IgD-negative memory B cell (primary cell): Measurements from ENCODE around the gene DOK7. TPM values are rescaled to one million over a fixed set of nuclear protein-coding genes. Genes with fewer than 3 reads are reported as not detected.

Experiments used
- H3K27ac Mint-ChIP-seq, 3 donors: one replicate each; pipeline ENCODE4 v1.8.0; 2020 to 2022; ENCODE audit warnings: mild to moderate bottlenecking in 3 of 3, mixed read lengths in 3 of 3, moderate library complexity in 1 of 3
- H3K27me3 Mint-ChIP-seq: one replicate; pipeline ENCODE4 v1.8.0; 2021; ENCODE audit warnings: mixed read lengths
- H3K36me3 Mint-ChIP-seq: one replicate; pipeline ENCODE4 v1.8.0; 2020; ENCODE audit warnings: mild to moderate bottlenecking, mixed read lengths
- H3K4me1 Mint-ChIP-seq, 3 donors: one replicate each; pipeline ENCODE4 v1.8.0; 2020 to 2022; ENCODE audit warnings: mixed read lengths in 3 of 3, mild to moderate bottlenecking in 1 of 3
- H3K4me3 Mint-ChIP-seq, 4 donors: one replicate each; pipeline ENCODE4 v1.8.0; 2020 to 2022; ENCODE audit warnings: mild to moderate bottlenecking in 4 of 4, mixed read lengths in 4 of 4, moderate library complexity in 3 of 4
- H3K9me3 Mint-ChIP-seq, 3 donors: one replicate each; pipeline ENCODE4 v1.8.0; 2020 to 2021; ENCODE audit warnings: mixed read lengths in 3 of 3, mild to moderate bottlenecking in 1 of 3
- polyA plus RNA-seq: library from polyadenylated mRNA; unstranded; fragments of 300-500 nt; fragmentation: Illumina TruSeq; gene quantifications from one replicate; pipeline ENCODE4 v1.2.3, GENCODE V29; 2021

Gene DOK7
- polyA plus RNA-seq, 1 donor from 2014 or later: 25.2 TPM

- Mint-ChIP-seq H3K36me3 (peaks cover 3% of the 10 kb centered on the region), H3K27me3 (peaks cover 21% of the 10 kb centered on the region), H3K9me3 (peaks cover 0 to 4% (median 2%) of the 10 kb centered on the region in 3 donors), H3K4me3 (peak overlapping the region in 1 of 4 donors; percentile 39), H3K4me1 (no peaks in the 10 kb centered on the region), H3K27ac (no peak overlapping the region)
Observed at GRCh38 chr4:3460926-3461325, 2.2 kb upstream of the DOK7 start.

- Mint-ChIP-seq H3K4me1 (no peaks in the 10 kb centered on the region), H3K36me3 (peaks cover 1% of the 10 kb centered on the region), H3K27ac (no peak overlapping the region), H3K4me3 (peak overlapping the region in 2 of 4 donors; percentile 44 to 45), H3K9me3 (peaks cover 0 to 4% (median 2%) of the 10 kb centered on the region in 3 donors), H3K27me3 (peaks cover 21% of the 10 kb centered on the region)
Observed at GRCh38 chr4:3461515-3462291, 1.4 kb upstream of the DOK7 start.

GRCh38 chr4:3462321-3462789 lies 751 bp upstream of the DOK7 start:
- no peak overlapping the region for H3K27ac Mint-ChIP-seq
- peaks cover 21% of the 10 kb centered on the region for H3K27me3 Mint-ChIP-seq
- peak overlapping the region in 3 of 4 donors; percentile 61 to 86 (median 63) for H3K4me3 Mint-ChIP-seq
- H3K4me1 Mint-ChIP-seq: no peaks in the 10 kb centered on the region
- H3K9me3 Mint-ChIP-seq: peaks cover 0 to 4% (median 2%) of the 10 kb centered on the region in 3 donors
- H3K36me3 Mint-ChIP-seq: no peaks in the 10 kb centered on the region

DNA sequence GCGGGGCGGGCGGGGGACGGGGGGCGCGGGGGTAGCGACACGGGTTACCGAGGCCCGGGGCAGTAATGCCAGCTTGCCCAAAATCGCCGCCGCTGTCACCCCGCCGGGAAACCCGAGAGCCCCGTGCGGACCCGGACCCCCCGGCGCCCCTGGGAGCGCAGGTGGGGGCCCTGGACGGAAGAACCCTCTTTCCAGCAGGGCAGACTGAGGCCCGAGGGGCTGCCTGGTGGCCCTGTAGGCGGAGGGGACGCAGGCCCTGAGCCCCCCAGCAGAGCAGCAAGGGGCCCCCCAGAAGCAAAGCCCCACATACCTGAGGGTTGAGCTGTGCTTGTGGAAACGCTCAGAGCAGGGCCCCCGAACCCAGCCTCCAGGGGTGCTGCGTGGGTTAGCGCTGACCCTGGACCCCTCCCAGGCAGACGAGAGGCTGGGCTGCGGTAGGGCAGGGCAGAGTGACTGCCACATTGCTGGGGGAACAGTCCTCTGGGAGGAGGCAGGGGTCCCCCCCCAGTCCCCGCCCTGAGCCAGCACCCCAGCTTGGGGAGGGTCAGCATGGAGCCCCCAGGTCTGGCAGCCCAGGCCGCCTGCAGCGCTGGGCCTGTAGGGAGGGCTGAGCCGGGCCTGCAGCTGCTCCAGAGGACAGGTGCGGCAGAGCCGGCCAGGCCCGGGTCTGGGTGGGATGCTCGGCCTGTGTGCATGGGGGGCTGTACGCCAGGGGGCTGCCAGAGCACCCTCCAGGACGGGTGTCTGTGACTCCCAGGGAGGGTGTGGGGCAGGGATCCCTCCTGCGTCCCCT lies 646 bp downstream of the DOK7 start:
- H3K27ac Mint-ChIP-seq: no peak overlapping the region
- peaks cover 0 to 4% (median 2%) of the 10 kb centered on the region in 3 donors for H3K9me3 Mint-ChIP-seq
- no peaks in the 10 kb centered on the region for H3K36me3 Mint-ChIP-seq
- H3K27me3 Mint-ChIP-seq: peaks cover 21% of the 10 kb centered on the region
- H3K4me1 Mint-ChIP-seq: no peaks in the 10 kb centered on the region
- no peak overlapping the region for H3K4me3 Mint-ChIP-seq

GRCh38 chr4:3464349-3464905 lies 1.3 kb downstream of the DOK7 start:
- H3K27me3 Mint-ChIP-seq: peaks cover 21% of the 10 kb centered on the region
- no peaks in the 10 kb centered on the region for H3K4me1 Mint-ChIP-seq
- H3K9me3 Mint-ChIP-seq: peaks cover 0 to 4% (median 2%) of the 10 kb centered on the region in 3 donors
- no peaks in the 10 kb centered on the region for H3K36me3 Mint-ChIP-seq
- no peak overlapping the region for H3K27ac Mint-ChIP-seq
- peak overlapping the region in 2 of 4 donors; percentile 63 to 78 for H3K4me3 Mint-ChIP-seq

GRCh38 chr4:3464911-3465697 lies 2.0 kb downstream of the DOK7 start:
- H3K27ac Mint-ChIP-seq: peak overlapping the region in 1 of 3 donors; percentile 69
- H3K36me3 Mint-ChIP-seq: no peaks in the 10 kb centered on the region
- H3K27me3 Mint-ChIP-seq: peaks cover 21% of the 10 kb centered on the region
- H3K9me3 Mint-ChIP-seq: peaks cover 0 to 2% (median 1%) of the 10 kb centered on the region in 3 donors
- H3K4me1 Mint-ChIP-seq: no peaks in the 10 kb centered on the region
- no peak overlapping the region for H3K4me3 Mint-ChIP-seq

- Mint-ChIP-seq H3K4me1 (no peaks in the 10 kb centered on the region), H3K27ac (no peak overlapping the region), H3K27me3 (peaks cover 17% of the 10 kb centered on the region), H3K36me3 (no peaks in the 10 kb centered on the region), H3K9me3 (no peaks in the 10 kb centered on the region), H3K4me3 (no peak overlapping the region)
Observed at GRCh38 chr4:3465698-3466671, 2.9 kb downstream of the DOK7 start.

DNA sequence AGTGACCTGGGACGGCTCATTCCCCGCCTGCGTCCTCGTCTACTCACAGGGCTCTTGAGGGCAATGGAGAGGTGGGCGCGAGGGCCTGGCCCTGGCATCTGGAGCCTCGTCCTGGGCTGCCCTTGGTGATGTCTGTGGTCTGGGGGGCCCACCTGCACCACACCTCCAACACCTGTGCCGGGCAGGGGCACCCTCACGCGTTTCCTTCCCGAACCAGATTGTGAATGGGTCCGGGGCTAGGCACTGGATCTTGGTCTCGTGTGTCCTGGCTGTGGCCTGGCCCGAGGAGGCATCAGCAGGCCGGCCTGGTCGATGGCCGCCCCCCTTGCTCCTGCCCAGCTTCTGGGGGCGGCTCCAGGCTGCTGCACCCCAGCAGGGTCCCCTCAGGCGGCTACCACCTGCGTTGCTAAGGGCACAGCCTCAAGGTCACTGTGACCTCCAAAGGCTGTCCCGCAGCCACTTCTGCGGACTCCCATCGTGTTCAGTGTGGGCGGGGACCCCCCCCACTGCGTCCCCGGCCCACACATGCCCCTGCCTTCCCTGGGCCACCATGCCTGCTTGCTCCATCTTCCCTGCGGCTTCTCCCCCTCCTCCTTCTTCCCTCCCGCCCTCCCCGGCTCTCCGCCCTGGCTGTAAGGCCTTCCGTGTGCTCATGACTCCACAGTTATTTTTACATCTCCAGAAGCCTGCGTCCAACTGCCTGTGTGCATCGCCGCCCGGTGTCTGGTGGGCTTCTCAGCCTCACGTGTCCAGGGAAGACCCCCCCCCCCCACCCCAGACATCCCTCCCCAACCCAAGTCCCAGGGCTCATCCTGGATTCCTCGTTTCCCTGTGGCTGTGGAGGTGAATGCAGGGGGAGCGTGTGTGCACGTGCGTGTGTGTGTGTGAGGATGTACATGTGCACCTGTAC lies 3.8 kb downstream of the DOK7 start:
- no peaks in the 10 kb centered on the region for H3K9me3 Mint-ChIP-seq
- H3K27ac Mint-ChIP-seq: no peak overlapping the region

GRCh38 chr4:3467601-3468031 lies 4.5 kb downstream of the DOK7 start:
- no peak overlapping the region for H3K4me3 Mint-ChIP-seq
- H3K27me3 Mint-ChIP-seq: peaks cover 6% of the 10 kb centered on the region
- H3K9me3 Mint-ChIP-seq: no peaks in the 10 kb centered on the region
- H3K4me1 Mint-ChIP-seq: no peaks in the 10 kb centered on the region
- no peak overlapping the region for H3K27ac Mint-ChIP-seq
- no peaks in the 10 kb centered on the region for H3K36me3 Mint-ChIP-seq

More for the DNA sequence above, 3.8 kb downstream of the DOK7 start:
- Mint-ChIP-seq H3K4me1 (no peaks in the 10 kb centered on the region), H3K4me3 (peak overlapping the region in 1 of 4 donors; percentile 27), H3K36me3 (no peaks in the 10 kb centered on the region), H3K27me3 (peaks cover 13% of the 10 kb centered on the region)

- Mint-ChIP-seq H3K4me1 (no peaks in the 10 kb centered on the region), H3K4me3 (no peak overlapping the region), H3K27me3 (peaks cover 4% of the 10 kb centered on the region), H3K27ac (no peak overlapping the region), H3K36me3 (no peaks in the 10 kb centered on the region), H3K9me3 (no peaks in the 10 kb centered on the region)
Observed at GRCh38 chr4:3468154-3468553, 5.0 kb downstream of the DOK7 start.

- Mint-ChIP-seq H3K36me3 (no peaks in the 10 kb centered on the region), H3K4me1 (no peaks in the 10 kb centered on the region), H3K9me3 (no peaks in the 10 kb centered on the region), H3K27ac (no peak overlapping the region), H3K4me3 (no peak overlapping the region), H3K27me3 (peaks cover 4% of the 10 kb centered on the region)
Observed at GRCh38 chr4:3468804-3469203, 5.7 kb downstream of the DOK7 start.

- Mint-ChIP-seq H3K27ac (no peak overlapping the region), H3K4me3 (no peak overlapping the region), H3K27me3 (no peaks in the 10 kb centered on the region), H3K36me3 (no peaks in the 10 kb centered on the region), H3K9me3 (no peaks in the 10 kb centered on the region), H3K4me1 (no peaks in the 10 kb centered on the region)
Observed at GRCh38 chr4:3469386-3470243, 6.5 kb downstream of the DOK7 start.
